GM12878 (cell line): ENCODE measurements around the gene CDH4. TPM values are rescaled to one million over a fixed set of nuclear protein-coding genes. Genes with fewer than 3 reads are reported as not detected.

Experiments
- ATAC-seq: fragments of 200-7000 bp; cut with Tn5 transposase; 3 replicates; pipeline ENCODE4 v1.9.1; 2020; ENCODE audit warnings: mild to moderate bottlenecking, moderate library complexity
- BruUV-seq: library from RNA; stranded (reverse); fragments of 400-500 nt; replicated peaks from 2 replicates; lab custom pipeline; 2021; lab: Mats Ljungman, UMichigan
- CTCF ChIA-PET: fragments of 300-600 bp; sonication (Branson Sonifier 250); formaldehyde crosslinking; extraction: SDS; loops from one replicate; lab custom pipeline; 2021; ENCODE audit warnings: inconsistent platforms; lab: Yijun Ruan, JAX
- POLR2A ChIA-PET: fragments of 350-600 bp; formaldehyde crosslinking; extraction: SDS; loops from one replicate; lab custom pipeline; 2021; ENCODE audit warnings: inconsistent platforms; lab: Charles Lee
- RAD21 ChIA-PET: fragments of 300-600 bp; sonication (Branson Sonifier 250); formaldehyde crosslinking; loops from one replicate; lab custom pipeline; 2023; ENCODE audit warnings: antibody characterized with exemption; ENCODE audit not compliant: unreplicated experiment; lab: Charles Lee
- SMC1A ChIA-PET: fragments of 300-600 bp; sonication (Branson Sonifier 250); formaldehyde crosslinking; loops from one replicate; lab custom pipeline; 2023; ENCODE audit not compliant: unreplicated experiment, uncharacterized antibody; lab: Charles Lee
- DNase-seq: peaks from one replicate; pipeline ENCODE4 v3.0.0-alpha.2; 2011; ENCODE audit warnings: low read depth, low spot score
- FAIRE-seq: peaks from 3 replicates; lab custom pipeline; 2011; peaks lifted over from hg19 to GRCh38; lab: Jason Lieb, UNC
- H2AFZ ChIP-seq: 2 replicates; pipeline ENCODE4 v1.6.0; 2011; ENCODE audit warnings: low read depth, low read length, control low read depth; ENCODE audit not compliant: control insufficient read depth
- H3K27ac ChIP-seq: 2 replicates; pipeline ENCODE4 v1.5.1; 2011; ENCODE audit warnings: control low read depth; ENCODE audit not compliant: control insufficient read depth, insufficient read depth
- H3K27me3 ChIP-seq, 2 experiments: replicated peaks in 1 of 2; 2 replicates each; pipeline versions ENCODE4 v1.6.0 to v1.6.1; 2011; ENCODE audit warnings: low read length in 1 of 2; ENCODE audit not compliant: control insufficient read depth in 2 of 2, insufficient read depth in 2 of 2
- H3K36me3 ChIP-seq, 2 experiments: 2 replicates each; pipeline ENCODE4 v1.5.1; 2011; ENCODE audit warnings: low read length in 1 of 2; ENCODE audit not compliant: control insufficient read depth in 2 of 2, insufficient read depth in 2 of 2
- H3K4me1 ChIP-seq: 2 replicates; pipeline ENCODE4 v1.6.1; 2011; ENCODE audit warnings: mild to moderate bottlenecking, low read length, moderate library complexity, mixed read lengths; ENCODE audit not compliant: control insufficient read depth, insufficient read depth
- H3K4me2 ChIP-seq: 2 replicates; pipeline ENCODE4 v1.6.0; 2011; ENCODE audit warnings: control low read depth; ENCODE audit not compliant: control insufficient read depth, insufficient read depth
- H3K4me3 ChIP-seq: fragments of 200-600 bp; sonication (generic); 2 replicates; pipeline ENCODE4 v1.5.1; 2016
- H3K79me2 ChIP-seq: 2 replicates; pipeline ENCODE4 v1.6.0; 2011; ENCODE audit warnings: low read length; ENCODE audit not compliant: control insufficient read depth, insufficient read depth
- H3K9ac ChIP-seq: 2 replicates; pipeline ENCODE4 v1.8.0; 2011; ENCODE audit warnings: low read length, control low read depth, mixed read lengths; ENCODE audit not compliant: control insufficient read depth, insufficient read depth
- H3K9me3 ChIP-seq: replicated peaks from 3 replicates; pipeline ENCODE4 v1.5.1; 2011; ENCODE audit warnings: mild to moderate bottlenecking, low read length; ENCODE audit not compliant: control insufficient read depth, insufficient read depth
- H4K20me1 ChIP-seq: 2 replicates; pipeline ENCODE4 v1.6.0; 2011; ENCODE audit not compliant: control insufficient read depth, insufficient read depth
- ASH2L ChIP-seq: fragments of 300-600, 200-600 bp; sonication (generic); IDR thresholded peaks from 2 replicates; pipeline ENCODE4 v1.6.1; 2017; ENCODE audit warnings: low read depth, mild to moderate bottlenecking, borderline replicate concordance
- BCLAF1 ChIP-seq: fragments of 450-650 bp; IDR thresholded peaks from 2 replicates; pipeline ENCODE4 v1.6.1; 2017; ENCODE audit warnings: antibody characterized with exemption, mild to moderate bottlenecking, moderate library complexity
- EGR1 ChIP-seq, 2 experiments: IDR thresholded peaks; 1 replicate in 1 of 2; 2 replicates in 1 of 2; pipeline ENCODE4 v1.6.1; 2011 to 2012; ENCODE audit warnings: low read depth in 2 of 2, low read length in 2 of 2, borderline replicate concordance in 1 of 2, mild to moderate bottlenecking in 1 of 2, moderate library complexity in 1 of 2
- GATAD2B ChIP-seq: fragments of 450-650 bp; conservative IDR thresholded peaks from 2 replicates; pipeline ENCODE4 v1.6.1; 2017; ENCODE audit warnings: low read depth, mild to moderate bottlenecking, moderate library complexity
- KLF5 ChIP-seq: fragments of 450-650 bp; IDR thresholded peaks from 2 replicates; pipeline ENCODE4 v1.6.1; 2014; ENCODE audit warnings: mild to moderate bottlenecking; ENCODE audit not compliant: partially characterized antibody
- MAX ChIP-seq: IDR thresholded peaks from 2 replicates; pipeline ENCODE4 v1.6.1; 2012; ENCODE audit warnings: low read depth, low read length, improper control_type of control experiment
- MEF2A ChIP-seq: IDR thresholded peaks from 2 replicates; pipeline ENCODE4 v1.6.1; 2011; ENCODE audit warnings: low read depth, mild to moderate bottlenecking, low read length, moderate library complexity; ENCODE audit not compliant: insufficient read depth
- POLR2A ChIP-seq: IDR thresholded peaks from 2 replicates; pipeline ENCODE4 v1.6.1; 2011; ENCODE audit warnings: low read depth, mild to moderate bottlenecking, low read length
- SKIL ChIP-seq: fragments of 450-650 bp; IDR thresholded peaks from 2 replicates; pipeline ENCODE4 v1.6.1; 2017; ENCODE audit warnings: mild to moderate bottlenecking, low read depth, inconsistent platforms; ENCODE audit not compliant: poor library complexity, severe bottlenecking
- STAT3 ChIP-seq: IDR thresholded peaks from 2 replicates; pipeline ENCODE4 v1.6.1; 2011; ENCODE audit warnings: low read depth, low read length, improper control_type of control experiment
- TAF1 ChIP-seq: IDR thresholded peaks from 2 replicates; pipeline ENCODE4 v1.6.1; 2011; ENCODE audit warnings: mild to moderate bottlenecking, low read depth, low read length, borderline replicate concordance
- ZNF622 ChIP-seq: fragments of 450-650 bp; IDR thresholded peaks from 2 replicates; pipeline ENCODE4 v1.6.1; 2017; ENCODE audit warnings: mild to moderate bottlenecking, inconsistent platforms
- ZSCAN29 ChIP-seq: fragments of 450-650 bp; IDR thresholded peaks from 2 replicates; pipeline ENCODE4 v1.6.1; 2017; ENCODE audit warnings: mild to moderate bottlenecking, moderate library complexity
- WGBS: methylation state at CpG from one replicate; pipeline ENCODE4 v1.1.6; 2016; ENCODE audit warnings: low lambda C conversion rate; ENCODE audit not compliant: insufficient replicate concordance, insufficient coverage; ENCODE audit errors: missing lambda C conversion rate; 5-methylcytosine and 5-hydroxymethylcytosine counted together
- in situ Hi-C: fragments of 300-500 bp; cut with MboI; formaldehyde crosslinking; loops from 9 replicates; pipeline ENCODE4 v1.14.3; 2018; ENCODE audit warnings: mixed read lengths
- intact Hi-C: fragments of 100-400 bp; cut with micrococcal nuclease; formaldehyde crosslinking; loops from one replicate; pipeline ENCODE4 v1.14.2; 2022; ENCODE audit not compliant: unreplicated experiment
- polyA plus RNA-seq, 11 experiments: library from polyadenylated mRNA; depleted of rRNA in 4 of 11; unstranded in 6 of 11; stranded (reverse) in 5 of 11; fragments of >200 nt; fragmentation: Nextera tagmentation in 4 of 11; fragmentation: Illumina TruSeq in 1 of 11; extraction: Ambion mirVana in 4 of 11; extraction: Trizol in 1 of 11; gene quantifications; 1 replicate in 1 of 11; 2 replicates in 10 of 11; pipeline versions ENCODE4 v1.2.1 to v1.2.3, GENCODE V29; 2011 to 2016; ENCODE audit warnings: inconsistent platforms in 2 of 11, missing spikeins in 2 of 11, low read depth in 1 of 11
- total RNA-seq, 4 experiments: library from RNA; depleted of rRNA in 3 of 4; stranded (reverse); fragments of >200 nt in 3 of 4; fragmentation: Illumina TruSeq in 1 of 4; extraction: Trizol in 1 of 4; gene quantifications; 2 replicates each; pipeline versions ENCODE4 v1.2.1 to v1.2.3, GENCODE V29; 2013 to 2021

Gene CDH4
- total and polyA plus RNA-seq, 10 of the 15 experiments (the other 5 are each of a cell fraction or from before 2014, with no cell fraction given) = not detected

DNA sequence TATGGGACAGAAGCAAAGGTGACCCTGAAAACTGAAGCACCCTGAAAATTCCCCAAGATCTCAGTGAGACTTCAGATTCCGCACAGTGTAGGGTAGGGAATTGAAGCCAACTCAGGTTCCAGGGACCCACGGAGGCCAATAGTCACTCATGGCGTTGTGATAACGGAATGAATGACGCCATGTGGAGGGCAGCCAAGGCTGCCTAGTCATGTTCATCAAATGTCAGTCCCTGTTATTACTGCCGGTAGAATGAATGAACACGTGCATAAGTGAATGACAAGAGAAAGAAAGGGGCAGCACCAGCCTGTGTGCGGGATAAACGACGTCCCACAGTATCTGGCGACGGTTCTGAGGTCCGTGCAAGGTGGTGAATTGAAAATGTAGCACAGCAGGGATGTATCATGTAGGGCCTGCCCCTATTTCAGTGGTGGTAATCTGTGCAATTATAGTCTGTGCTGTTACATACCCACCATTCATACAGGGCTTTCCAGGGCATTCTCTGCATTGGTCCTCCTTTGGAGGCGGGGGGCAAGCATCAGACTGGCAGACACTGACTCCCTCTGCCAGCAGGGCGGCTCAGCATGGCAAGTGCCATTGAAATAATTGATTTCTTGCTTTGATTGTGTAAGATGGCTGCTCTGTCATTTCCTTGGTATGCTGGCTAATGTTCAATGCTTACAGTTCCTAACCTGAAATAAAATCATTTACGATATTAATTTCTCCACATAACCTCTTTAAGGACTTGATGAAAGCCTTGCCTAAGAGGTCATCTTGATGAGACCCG, 386.9 kb downstream of the CDH4 start:
- ChIA-PET POLR2A (no interaction called here), SMC1A (no interaction called here), RAD21 (no interaction called here), CTCF (no interaction called here)
- Histone ChIP-seq H3K27ac (no peak overlapping the region), H3K9me3 (no peaks in the 10 kb centered on the region), H3K36me3 (no peaks in the 10 kb centered on the region), H2AFZ (no peak overlapping the region), H3K79me2 (no peaks in the 10 kb centered on the region), H3K4me3 (no peak overlapping the region), H3K4me2 (no peak overlapping the region), H3K27me3 (no peaks in the 10 kb centered on the region), H4K20me1 (no peaks in the 10 kb centered on the region), H3K9ac (no peak overlapping the region), H3K4me1 (no peaks in the 10 kb centered on the region)
- no peak for FAIRE-seq
- ATAC-seq = no peak
- TF ChIP-seq TAF1 (no peak), MEF2A (no peak), EGR1 (IDR thresholded peaks at IDR 0.05; ENCODE audit: borderline replicate concordance in 1 of 2, low read depth in 2 of 2, low read length in 2 of 2) (no peak), BCLAF1 (no peak), SKIL (no peak), STAT3 (no peak), MAX (no peak), POLR2A (no peak), ZNF622 (no peak), KLF5 (no peak), ZSCAN29 (no peak), GATAD2B (no peak), ASH2L (no peak)
- 34% methylated on average over 17 of the region's 17 CpGs for WGBS
- intact Hi-C loops (no loop called here), in situ Hi-C loops (no loop called here)
- BruUV-seq = no TSS peak
- DNase-seq = no peak
